Bone marrow (tissue), 2 donors: ENCODE measurements around the gene KASH5.
A peak's percentile ranks its signal among the peaks of the same experiment; 100 is the strongest.

Source experiments
- DNase-seq, 2 donors: peaks; one replicate each; lab custom pipeline; 2025; lab: John Stamatoyannopoulos, UW

The KASH5 gene

GRCh38 chr19:49396738-49397505 lies 8.9 kb downstream of the KASH5 start:
- no peak for DNase-seq

- DNase-seq = no peak
Measured at GRCh38 chr19:49398001-49398615, 10.1 kb downstream of the KASH5 start.

GRCh38 chr19:49398931-49399330 lies 10.9 kb downstream of the KASH5 start:
- DNase-seq = no peak

- DNase-seq = no peak
Measured at GRCh38 chr19:49400029-49400428, 12.0 kb downstream of the KASH5 start.

GRCh38 chr19:49403404-49404187 lies 15.5 kb downstream of the KASH5 start:
- DNase-seq = no peak

GRCh38 chr19:49407079-49407478 lies 19.0 kb downstream of the KASH5 start:
- no peak for DNase-seq

GRCh38 chr19:49407482-49408015 lies 19.5 kb downstream of the KASH5 start:
- DNase-seq = no peak

GRCh38 chr19:49408816-49409440 lies 20.9 kb downstream of the KASH5 start:
- no peak for DNase-seq

- DNase-seq = no peak
Measured at GRCh38 chr19:49409441-49410029, 21.5 kb downstream of the KASH5 start.

- no peak for DNase-seq
Measured at GRCh38 chr19:49411681-49412326, 23.8 kb downstream of the KASH5 start.

GRCh38 chr19:49413348-49413747 lies 25.3 kb downstream of the KASH5 start:
- no peak for DNase-seq

GRCh38 chr19:49414256-49414655 lies 26.2 kb downstream of the KASH5 start:
- no peak for DNase-seq

GRCh38 chr19:49415102-49415809 lies 27.2 kb downstream of the KASH5 start:
- DNase-seq = no peak

- no peak for DNase-seq
Measured at GRCh38 chr19:49415810-49416200, 27.8 kb downstream of the KASH5 start.

GRCh38 chr19:49417088-49417487 lies 29.0 kb downstream of the KASH5 start:
- no peak for DNase-seq

GRCh38 chr19:49418511-49418910 lies 30.5 kb downstream of the KASH5 start:
- DNase-seq = no peak

- no peak for DNase-seq
Measured at GRCh38 chr19:49419173-49419572, 31.1 kb downstream of the KASH5 start.

- DNase-seq = no peak
Measured at GRCh38 chr19:49420227-49420626, 32.2 kb downstream of the KASH5 start.

GRCh38 chr19:49421039-49421877 lies 33.2 kb downstream of the KASH5 start:
- DNase-seq = peak in 1 of 2 donors; percentile 15

GRCh38 chr19:49421878-49422202 lies 33.8 kb downstream of the KASH5 start:
- DNase-seq = no peak
